GM15510 (cell line): ENCODE measurements around the gene AUTS2.

Experiments used
- POLR2A ChIP-seq: IDR thresholded peaks from 3 replicates; pipeline ENCODE4 v1.6.1; 2011; ENCODE audit warnings: borderline replicate concordance; ENCODE audit not compliant: insufficient read length; ENCODE audit errors: extremely low read depth

AUTS2 gene

DNA sequence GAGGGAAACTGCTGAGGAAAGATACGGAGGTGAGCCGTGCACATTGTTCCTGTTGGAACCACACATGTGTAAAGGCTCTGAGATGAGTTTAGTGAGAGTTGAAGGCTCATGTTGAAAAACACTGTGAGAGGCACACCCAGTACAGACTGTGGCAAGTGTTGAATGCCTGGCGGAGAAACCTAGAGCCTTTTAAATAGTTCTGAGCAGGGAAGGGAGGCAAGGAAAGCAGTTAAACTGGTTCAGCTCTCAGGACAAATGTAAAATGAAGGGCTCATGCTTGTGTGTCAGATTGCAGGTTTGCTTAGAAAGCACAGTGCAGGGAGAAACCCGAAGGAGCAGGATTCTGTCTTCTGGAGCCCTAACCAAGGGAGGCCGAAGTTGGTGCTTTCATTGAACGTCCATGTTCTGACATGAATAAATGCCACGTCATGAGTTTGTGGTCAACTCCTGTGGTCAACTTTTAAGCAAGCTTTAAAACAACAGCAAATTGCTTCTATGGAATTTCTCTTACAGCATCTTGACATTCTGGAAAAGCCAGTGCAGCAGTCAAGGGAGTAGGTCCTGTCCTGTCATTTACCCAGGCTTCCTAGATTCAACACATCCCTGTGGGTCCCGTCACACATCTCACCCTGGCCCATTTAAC is 882.8 kb downstream of the AUTS2 start:
- no peak for TF ChIP-seq POLR2A

DNA sequence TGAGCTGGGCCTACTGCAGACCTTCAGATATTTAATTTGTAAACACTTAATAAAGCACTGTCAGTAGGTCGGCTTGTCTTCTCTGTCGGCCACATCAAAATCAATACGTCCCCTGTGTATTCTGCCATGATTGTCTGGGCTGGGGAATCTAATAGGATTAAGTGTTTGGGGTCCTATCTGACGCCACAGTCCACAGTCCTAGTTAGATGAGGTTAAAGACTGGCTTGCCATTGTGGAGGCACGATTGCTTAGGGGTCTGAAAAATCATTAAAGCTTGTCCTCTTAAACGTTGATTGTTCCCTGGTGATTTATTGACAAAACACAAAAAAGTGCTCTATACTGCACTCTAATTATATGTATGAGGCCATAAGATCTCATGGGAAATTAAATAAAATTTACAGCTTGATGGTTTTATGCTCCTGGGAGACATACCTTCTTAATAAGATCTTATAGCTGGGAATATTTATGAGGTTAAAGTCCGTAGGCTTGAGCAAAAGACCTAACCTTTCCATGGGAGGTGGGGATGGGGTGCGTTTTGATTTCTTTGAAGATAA is 883.4 kb downstream of the AUTS2 start:
- TF ChIP-seq POLR2A = no peak

DNA sequence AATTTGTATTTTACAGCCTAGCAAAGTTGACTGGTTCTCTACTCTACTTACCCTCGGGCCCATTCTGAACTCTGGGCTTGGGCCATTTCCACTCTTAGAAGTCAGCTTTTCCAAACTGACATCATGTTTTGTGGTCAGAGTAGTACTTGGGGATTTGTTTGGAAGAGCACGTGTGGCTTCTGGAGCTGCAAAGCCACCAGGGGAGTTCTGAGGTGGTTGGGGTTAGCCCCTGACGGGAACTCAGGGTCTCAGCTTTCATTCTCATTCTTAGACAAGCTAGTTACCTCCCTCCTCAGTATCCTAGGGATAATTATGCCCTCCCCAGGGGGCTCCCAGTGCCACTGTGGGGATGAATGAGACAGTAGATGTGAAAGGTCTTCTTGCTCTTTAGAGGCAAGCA is 886.0 kb downstream of the AUTS2 start:
- TF ChIP-seq POLR2A = no peak

DNA sequence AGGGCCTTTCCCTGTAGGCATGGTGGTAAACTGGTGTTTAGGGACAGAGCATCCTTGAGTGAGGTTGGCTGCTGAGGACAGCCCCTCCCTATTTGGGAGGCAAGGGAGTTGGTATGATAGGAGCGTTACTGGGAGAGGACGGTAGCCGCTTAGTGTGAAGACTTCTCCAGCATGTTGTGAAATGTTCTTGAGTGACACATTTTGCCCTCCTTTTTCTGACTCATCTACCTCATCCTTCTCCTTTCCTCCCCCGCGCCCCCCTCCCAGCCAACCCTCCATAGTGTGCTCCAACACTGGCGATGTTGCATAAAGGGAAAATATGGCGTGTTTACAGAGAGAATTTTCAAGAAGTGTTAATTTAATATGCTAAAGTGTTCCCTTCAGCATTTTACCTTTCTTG is 888.7 kb downstream of the AUTS2 start:
- TF ChIP-seq POLR2A = no peak

DNA sequence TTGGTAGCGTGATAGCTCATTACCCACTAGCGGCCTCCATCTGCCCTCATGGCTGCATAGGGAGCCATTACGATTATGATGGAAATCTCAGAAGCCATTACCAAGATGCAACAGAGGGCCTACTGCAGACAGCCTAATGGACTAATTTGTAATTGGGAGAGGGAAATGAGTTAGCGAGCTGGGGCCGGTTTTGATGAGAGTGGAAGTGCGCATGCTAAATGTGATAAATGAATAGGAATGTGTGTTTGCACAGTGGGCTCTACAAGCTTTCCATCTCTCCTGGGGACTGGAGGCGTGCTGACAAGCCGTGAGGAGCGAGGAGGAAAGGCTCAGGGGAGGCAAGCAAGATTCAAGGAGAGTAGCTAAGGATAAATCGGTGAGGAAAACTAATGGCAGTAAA is 889.2 kb downstream of the AUTS2 start:
- TF ChIP-seq POLR2A = no peak

DNA sequence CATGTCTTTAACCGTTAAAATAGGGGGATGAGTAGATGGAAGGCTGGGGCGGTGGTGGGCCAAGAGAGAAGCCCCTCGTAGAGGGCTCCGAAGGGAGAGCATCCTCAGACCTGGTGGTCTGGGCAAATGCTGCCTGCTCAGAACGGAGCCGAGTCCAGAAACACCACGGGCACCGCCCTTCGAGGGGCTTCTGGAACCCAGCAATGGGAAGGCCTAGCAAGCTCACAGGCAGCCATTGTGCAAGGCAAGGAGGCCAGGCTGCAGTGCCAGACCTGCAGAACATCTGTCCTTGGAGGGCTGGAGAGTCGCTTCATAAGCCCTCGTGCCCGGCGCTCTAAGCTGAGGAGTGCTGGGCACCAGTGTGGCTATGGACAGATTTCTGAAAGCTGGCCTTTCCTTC is 889.6 kb downstream of the AUTS2 start:
- no peak for TF ChIP-seq POLR2A

DNA sequence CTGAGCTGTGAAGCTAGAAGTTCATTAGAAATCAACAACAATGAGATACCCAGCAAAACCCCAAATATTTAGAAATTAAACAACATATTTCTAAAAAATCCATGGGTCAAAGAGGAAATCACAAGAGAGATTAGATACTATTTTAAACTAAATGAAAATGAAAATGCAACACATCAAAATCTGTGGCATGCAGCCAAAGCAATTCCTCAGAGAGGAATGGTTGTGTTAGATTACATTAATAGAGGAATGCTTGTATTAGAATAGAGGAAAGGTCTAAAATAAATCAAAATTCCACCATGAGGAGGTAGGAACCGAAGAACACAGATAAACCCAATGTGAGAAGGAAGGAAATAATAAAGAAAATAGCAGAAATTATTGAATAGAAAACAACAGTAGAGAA is 891.5 kb downstream of the AUTS2 start:
- no peak for TF ChIP-seq POLR2A

DNA sequence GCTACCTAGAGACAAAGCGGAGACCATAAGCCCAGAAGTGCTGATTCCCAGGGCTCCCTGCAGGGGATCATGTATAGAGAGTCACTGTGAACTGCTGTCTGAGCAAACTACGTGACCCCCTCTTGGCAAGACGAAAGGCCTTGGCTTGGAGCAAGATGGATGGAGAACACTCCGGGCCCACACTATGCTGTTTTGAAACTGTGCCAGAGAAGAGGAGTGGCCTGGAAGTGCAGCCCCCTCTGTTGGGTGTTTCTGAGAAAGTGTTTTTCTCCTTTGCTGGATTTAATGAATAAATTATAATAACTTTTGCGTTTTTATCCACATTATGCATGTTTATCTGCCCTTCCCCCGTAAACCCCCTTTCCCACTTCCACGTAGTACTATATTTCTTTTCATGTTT is 894.4 kb downstream of the AUTS2 start:
- no peak for TF ChIP-seq POLR2A

DNA sequence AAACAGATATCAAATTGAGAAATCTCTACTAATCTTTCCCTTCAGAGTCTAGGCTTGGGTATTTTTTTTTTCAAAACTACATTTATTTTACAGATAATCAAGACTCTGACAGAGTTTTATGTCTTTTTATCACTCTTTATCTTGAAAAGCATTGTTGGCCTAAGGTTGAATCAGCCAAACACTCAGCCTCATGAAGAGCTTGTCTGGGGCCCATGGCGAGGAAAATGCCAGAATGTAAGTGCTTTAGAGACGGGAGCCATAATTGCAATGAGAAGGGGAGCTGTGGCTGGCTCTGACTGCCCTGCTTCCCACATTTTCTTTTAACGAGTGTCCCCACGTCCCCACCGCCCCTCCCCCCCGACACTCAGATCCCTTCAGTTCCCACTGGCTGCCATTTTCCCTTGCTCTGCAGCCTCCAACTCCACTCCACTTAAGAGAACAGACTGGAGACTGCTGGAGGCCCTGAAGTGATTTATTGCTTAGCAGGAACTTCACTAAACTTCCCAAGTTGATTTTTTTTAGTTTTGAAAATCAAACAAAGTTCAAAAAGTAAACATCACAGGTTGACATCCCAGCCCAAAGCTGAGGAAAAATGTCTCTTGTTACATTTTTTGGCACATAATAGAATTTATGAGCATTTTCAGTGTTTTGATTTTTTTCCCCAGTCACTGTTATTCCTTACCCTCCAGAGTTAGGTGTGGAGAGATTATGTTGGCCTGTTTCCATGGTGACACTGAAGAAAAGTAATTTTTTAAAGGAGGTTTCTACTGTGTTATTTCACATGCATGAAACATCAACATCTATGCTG is 896.2 kb downstream of the AUTS2 start:
- TF ChIP-seq POLR2A = no peak

DNA sequence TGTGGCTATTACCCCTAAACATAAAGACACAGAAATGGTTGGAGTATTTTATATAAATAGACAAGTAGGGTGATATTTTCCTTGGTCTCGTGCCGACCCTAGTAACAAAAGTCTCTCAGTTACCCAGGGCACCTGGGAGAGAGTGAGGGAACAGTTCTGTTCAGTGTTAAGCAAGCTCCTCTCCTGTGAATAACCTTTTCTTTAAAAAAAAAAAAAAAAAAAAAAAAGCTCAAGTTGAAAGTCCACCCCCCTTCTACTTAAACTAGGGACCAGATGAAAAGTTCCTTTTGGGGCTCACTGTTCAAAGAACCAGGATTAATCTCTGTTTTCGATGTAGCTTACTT is 896.7 kb downstream of the AUTS2 start:
- TF ChIP-seq POLR2A = no peak

DNA sequence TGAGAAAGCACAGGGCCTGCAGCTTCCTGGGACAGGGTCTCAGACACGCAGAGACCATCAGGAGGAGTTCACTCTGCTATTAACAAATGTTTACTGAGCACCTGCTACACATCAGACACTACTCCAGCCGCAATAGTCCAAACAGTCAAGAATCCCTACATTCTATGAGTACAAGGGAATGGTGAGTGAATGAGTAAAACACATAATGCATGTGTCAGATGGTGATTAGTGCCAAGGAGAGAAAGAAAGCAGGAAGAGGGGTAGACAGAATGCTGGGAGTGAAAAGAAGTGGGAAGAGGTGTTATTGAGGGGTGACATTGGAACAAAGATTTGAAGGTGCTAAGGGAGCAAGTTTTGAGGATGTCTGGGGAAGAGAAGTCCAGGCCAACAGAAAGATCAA is 899.5 kb downstream of the AUTS2 start:
- no peak for TF ChIP-seq POLR2A

DNA sequence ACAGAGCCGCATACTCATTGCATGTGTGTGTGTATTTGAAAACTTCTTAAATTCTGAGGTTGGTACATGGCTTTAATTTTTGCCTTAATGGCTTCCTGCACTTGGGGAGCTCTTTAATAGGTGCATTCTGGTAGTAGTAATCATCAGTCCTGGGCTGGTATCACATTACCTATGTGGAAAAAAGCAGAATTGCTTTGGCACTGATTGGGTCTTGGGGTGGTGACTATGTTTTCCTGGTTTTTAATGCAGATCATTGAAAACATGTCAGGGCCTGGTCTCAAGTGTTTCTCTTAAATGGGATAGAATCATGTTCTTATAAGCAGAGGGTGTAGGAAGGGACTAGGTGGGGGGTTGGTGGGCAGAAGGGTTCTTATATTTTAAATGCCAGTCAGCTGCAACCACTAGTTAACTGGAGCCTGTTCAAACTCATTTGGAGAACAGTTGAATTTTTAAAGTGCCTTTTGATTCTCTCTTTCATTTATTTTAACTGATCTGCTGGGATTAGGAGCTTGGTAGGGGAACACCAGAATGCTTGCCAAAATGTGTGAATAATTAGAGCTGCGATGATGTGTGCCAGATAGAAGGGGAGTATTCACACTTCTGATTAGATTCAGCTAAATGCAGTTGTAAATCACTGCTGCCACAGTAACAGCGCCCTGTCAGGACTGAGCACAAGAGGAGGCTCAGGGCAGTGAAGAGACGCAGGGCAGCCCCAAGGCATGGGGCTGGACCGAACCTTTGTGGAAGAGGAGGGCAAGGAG is 900.1 kb downstream of the AUTS2 start:
- TF ChIP-seq POLR2A = no peak

DNA sequence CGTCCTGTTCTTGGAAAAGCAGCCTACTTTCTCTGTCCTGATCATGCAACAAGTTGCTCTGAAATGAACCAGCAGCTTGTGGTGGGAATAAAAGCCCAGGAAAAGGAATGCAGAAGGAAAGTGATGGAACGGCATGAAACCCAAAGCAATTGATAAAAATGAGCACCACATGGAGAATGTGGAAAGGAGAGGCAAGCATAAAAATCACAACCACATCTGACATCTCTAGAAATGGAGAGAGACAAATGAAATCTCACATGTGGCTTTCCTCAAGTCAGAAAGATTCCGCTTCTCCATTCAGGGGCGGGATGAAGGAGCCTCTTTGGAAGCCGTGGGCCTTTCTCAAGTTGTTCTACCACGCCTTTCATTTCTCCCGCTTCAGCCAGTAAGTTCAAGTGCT is 902.0 kb downstream of the AUTS2 start:
- TF ChIP-seq POLR2A = no peak

DNA sequence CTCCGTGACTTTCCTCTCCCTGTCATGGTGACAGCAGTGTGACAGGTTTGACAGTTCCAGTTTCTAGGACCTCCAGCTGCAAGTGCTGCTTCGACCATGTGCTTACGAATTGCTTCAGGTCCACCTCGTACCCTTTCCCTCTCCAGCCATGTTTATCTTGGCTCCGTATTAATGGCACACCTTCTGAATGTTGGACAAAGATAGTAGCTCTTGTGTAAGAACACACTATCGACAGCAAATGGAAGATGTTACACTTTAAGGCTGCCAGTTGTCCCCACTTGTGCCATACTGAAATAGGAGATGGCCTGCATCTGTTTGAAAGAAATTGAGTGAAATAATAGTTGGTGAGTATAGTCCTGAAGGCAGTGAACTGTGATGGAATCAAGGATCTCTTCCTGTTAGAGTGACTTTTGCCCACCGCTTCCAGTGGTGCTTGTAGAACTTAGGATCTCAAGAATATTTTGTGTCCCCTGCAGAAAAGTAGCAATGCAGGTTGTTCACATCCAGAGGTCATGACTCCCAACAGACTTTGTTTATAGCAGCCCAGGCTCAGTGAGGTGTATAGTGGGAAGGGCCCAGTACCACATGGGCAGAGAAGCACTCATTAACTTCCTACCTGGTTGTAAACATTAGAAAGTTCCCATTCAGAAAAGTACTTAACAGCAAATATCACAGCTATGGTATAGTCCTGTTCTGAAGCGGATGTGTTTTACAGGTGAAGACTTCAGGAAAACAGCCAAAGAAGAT is 904.0 kb downstream of the AUTS2 start:
- no peak for TF ChIP-seq POLR2A

DNA sequence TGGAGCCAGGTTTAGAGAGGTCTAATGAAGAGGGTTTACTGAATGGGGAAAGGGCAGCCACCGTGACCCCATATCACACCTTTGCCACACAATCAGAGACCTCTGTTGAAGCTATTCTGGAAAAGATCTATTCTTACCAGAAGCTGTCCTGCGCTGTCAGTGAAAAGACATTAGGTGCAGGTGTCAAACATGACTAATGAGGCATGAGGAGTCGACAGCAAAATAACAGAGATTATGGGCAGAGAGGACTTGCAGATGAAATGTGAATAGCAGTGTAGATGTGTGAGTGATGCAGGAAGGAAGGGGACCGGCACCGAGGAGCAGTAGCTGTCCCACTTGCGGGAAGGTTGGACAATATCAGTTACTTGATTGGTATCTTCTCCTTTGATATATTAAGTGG is 906.0 kb downstream of the AUTS2 start:
- no peak for TF ChIP-seq POLR2A
